OCI-LY1 (cell line): ENCODE results near the gene NPIPB4.
"Not testable (repeated sequence)": the region's sequence is repeated elsewhere in the genome, so short reads cannot be mapped to it uniquely, and the experiment has no call there.

ENCODE experiments used
- H2AFZ ChIP-seq: fragments of 200-600 bp; sonication (generic), shearing (Covaris generic); 2 replicates; pipeline ENCODE4 v1.6.0; 2014; ENCODE audit warnings: antibody characterized with exemption, mild to moderate bottlenecking, low read length
- H3F3A ChIP-seq: fragments of 200-600 bp; sonication (generic), shearing (Covaris generic); 2 replicates; pipeline ENCODE4 v1.6.0; 2014; ENCODE audit warnings: mild to moderate bottlenecking, antibody characterized with exemption, low read length, moderate library complexity; ENCODE audit not compliant: insufficient read depth
- H3K27ac ChIP-seq: fragments of 200-600 bp; sonication (generic); 2 replicates; pipeline ENCODE4 v1.5.1; 2014; ENCODE audit warnings: low read length, mixed run types, mild to moderate bottlenecking, low read depth; ENCODE audit not compliant: poor library complexity, severe bottlenecking
- H3K27me3 ChIP-seq: fragments of 200-600 bp; sonication (generic); 2 replicates; pipeline ENCODE4 v1.6.0; 2014; ENCODE audit warnings: antibody characterized with exemption, mild to moderate bottlenecking, low read length, moderate library complexity; ENCODE audit not compliant: insufficient read depth
- H3K36me3 ChIP-seq: fragments of 200-600 bp; sonication (generic); 2 replicates; pipeline ENCODE4 v1.6.1; 2014; ENCODE audit warnings: mild to moderate bottlenecking, antibody characterized with exemption, low read length, moderate library complexity, mixed read lengths; ENCODE audit not compliant: insufficient read depth
- H3K4me1 ChIP-seq: fragments of 200-600 bp; sonication (generic); 2 replicates; pipeline ENCODE4 v1.5.1; 2014; ENCODE audit warnings: mild to moderate bottlenecking, low read length, moderate library complexity; ENCODE audit not compliant: insufficient read depth, severe bottlenecking
- H3K4me2 ChIP-seq: fragments of 200-600 bp; sonication (generic), shearing (Covaris generic); 2 replicates; pipeline ENCODE4 v1.6.1; 2014; ENCODE audit warnings: low read length
- H3K4me3 ChIP-seq: fragments of 200-600 bp; sonication (generic); 2 replicates; pipeline ENCODE4 v1.5.1; 2014; ENCODE audit warnings: low read length, low read depth, mild to moderate bottlenecking, mixed read lengths; ENCODE audit not compliant: poor library complexity, severe bottlenecking
- H3K79me2 ChIP-seq: fragments of 200-600 bp; shearing (Covaris generic); 2 replicates; pipeline ENCODE4 v1.6.1; 2016; ENCODE audit warnings: mixed run types, low read length, mixed read lengths; ENCODE audit not compliant: insufficient read depth
- H3K9ac ChIP-seq: fragments of 200-600 bp; sonication (generic), shearing (Covaris generic); 2 replicates; pipeline ENCODE4 v1.6.1; 2014; ENCODE audit warnings: mild to moderate bottlenecking, low read length, mixed read lengths
- H3K9me2 ChIP-seq: fragments of 200-600 bp; sonication (generic), shearing (Covaris generic); 2 replicates; pipeline ENCODE4 v1.6.1; 2014; ENCODE audit warnings: low read depth, mild to moderate bottlenecking, low read length, mixed read lengths
- H3K9me3 ChIP-seq: fragments of 200-600 bp; shearing (Covaris generic); 2 replicates; pipeline ENCODE4 v1.6.1; 2014; ENCODE audit warnings: low read length, mixed read lengths
- H4K20me1 ChIP-seq: fragments of 200-600 bp; sonication (generic), shearing (Covaris generic); 2 replicates; pipeline ENCODE4 v1.6.0; 2016; ENCODE audit warnings: mild to moderate bottlenecking, low read length; ENCODE audit not compliant: insufficient read depth

NPIPB4 gene

GRCh38 chr16:21857656-21858055 lies at the start of gene NPIPB4:
Gene NPIPB4 (minus strand): TSS chr16:21857756. CDS start chr16:21857378, 378 bp downstream.
- not testable (repeated sequence) for H3K4me1 ChIP-seq

GRCh38 chr16:21898998-21899397 lies 41.4 kb upstream of the NPIPB4 start:
- H2AFZ ChIP-seq, H4K20me1 ChIP-seq, H3K27me3 ChIP-seq: not testable (repeated sequence)

More at GRCh38 chr16:21857656-21858055, at the start of gene NPIPB4:
- not testable (repeated sequence) for H3K36me3 ChIP-seq, H3K79me2 ChIP-seq, H3K27me3 ChIP-seq, H3K9ac ChIP-seq, H3K4me2 ChIP-seq, H3K9me2 ChIP-seq, H4K20me1 ChIP-seq, H3K4me3 ChIP-seq, H3F3A ChIP-seq, H2AFZ ChIP-seq, H3K9me3 ChIP-seq, H3K27ac ChIP-seq

DNA sequence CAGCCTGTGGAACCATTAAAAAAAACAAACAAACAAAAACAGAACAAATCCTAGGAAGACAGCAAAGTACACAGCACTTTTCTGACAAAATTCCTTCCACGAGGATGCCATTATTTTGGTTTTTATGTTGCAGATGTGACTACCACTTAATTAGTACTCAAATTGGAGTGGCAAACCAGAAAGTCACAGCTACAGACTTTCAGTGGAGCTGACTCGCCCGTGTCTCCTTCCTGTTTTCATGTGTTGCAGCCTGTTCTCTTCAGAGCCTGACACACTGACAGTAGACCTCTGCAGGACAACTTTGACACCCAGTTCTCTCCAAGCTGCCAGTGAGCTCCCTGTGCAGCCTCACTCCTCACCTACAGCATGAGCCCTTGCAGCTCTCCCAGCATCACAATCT lies 24.4 kb upstream of the NPIPB4 start:
- H3K9ac ChIP-seq, H3K9me3 ChIP-seq, H3K4me1 ChIP-seq, H3F3A ChIP-seq, H2AFZ ChIP-seq, H3K79me2 ChIP-seq, H3K27me3 ChIP-seq, H4K20me1 ChIP-seq, H3K4me3 ChIP-seq, H3K9me2 ChIP-seq, H3K4me2 ChIP-seq, H3K36me3 ChIP-seq: not testable (repeated sequence)
- peak overlapping the region; percentile 40 for H3K27ac ChIP-seq

More at GRCh38 chr16:21898998-21899397, 41.4 kb upstream of the NPIPB4 start:
- not testable (repeated sequence) for H3K9ac ChIP-seq, H3K36me3 ChIP-seq, H3K4me2 ChIP-seq, H3K9me2 ChIP-seq, H3K9me3 ChIP-seq, H3K4me3 ChIP-seq, H3F3A ChIP-seq, H3K79me2 ChIP-seq, H3K4me1 ChIP-seq
- H3K27ac ChIP-seq: peak overlapping the region; percentile 63

GRCh38 chr16:21837186-21837585 lies 20.4 kb downstream of the NPIPB4 start:
- not testable (repeated sequence) for H3K9me3 ChIP-seq, H3K4me3 ChIP-seq, H2AFZ ChIP-seq, H3K36me3 ChIP-seq, H4K20me1 ChIP-seq, H3K27ac ChIP-seq, H3K9ac ChIP-seq, H3K79me2 ChIP-seq, H3K4me2 ChIP-seq, H3F3A ChIP-seq, H3K9me2 ChIP-seq, H3K27me3 ChIP-seq, H3K4me1 ChIP-seq

GRCh38 chr16:21836334-21836733 lies 21.2 kb downstream of the NPIPB4 start:
- not testable (repeated sequence) for H3K9me3 ChIP-seq, H3K9me2 ChIP-seq, H3K79me2 ChIP-seq, H3K36me3 ChIP-seq, H3K27ac ChIP-seq, H3K27me3 ChIP-seq, H3F3A ChIP-seq, H4K20me1 ChIP-seq, H3K4me2 ChIP-seq, H2AFZ ChIP-seq, H3K4me1 ChIP-seq, H3K9ac ChIP-seq
- H3K4me3 ChIP-seq: peak overlapping the region; percentile 37

GRCh38 chr16:21835747-21836146 lies 21.8 kb downstream of the NPIPB4 start:
- not testable (repeated sequence) for H3K9me2 ChIP-seq, H3K27me3 ChIP-seq, H3K79me2 ChIP-seq, H3K4me1 ChIP-seq, H3F3A ChIP-seq, H3K9ac ChIP-seq, H3K36me3 ChIP-seq, H4K20me1 ChIP-seq, H3K9me3 ChIP-seq, H2AFZ ChIP-seq
- Histone ChIP-seq H3K4me3 (peak overlapping the region; percentile 50), H3K4me2 (peak overlapping the region; percentile 41; the same call in 1 of the 2 replicates), H3K27ac (peak overlapping the region; percentile 72)

DNA sequence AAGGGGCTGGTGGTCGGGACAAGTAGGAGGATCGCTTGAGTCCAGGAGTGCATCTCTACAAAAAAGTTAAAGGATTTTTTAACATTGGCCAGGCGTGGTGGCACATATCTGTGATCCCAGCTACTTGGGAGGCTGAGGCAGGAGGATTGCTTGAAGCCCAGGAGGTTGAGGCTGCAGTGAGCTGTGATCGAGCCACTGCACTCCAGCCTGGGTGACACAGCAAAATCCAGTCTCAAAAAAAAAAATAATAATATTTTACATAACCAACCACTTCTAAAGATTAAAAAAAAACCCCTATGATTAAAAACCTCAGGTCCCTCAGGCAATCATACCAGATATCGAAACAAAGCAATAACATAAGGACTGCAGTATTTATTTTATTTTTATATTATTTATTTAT lies 23.3 kb downstream of the NPIPB4 start:
- H3K27me3 ChIP-seq: not testable (repeated sequence)

GRCh38 chr16:21829929-21830328 lies 27.6 kb downstream of the NPIPB4 start:
- not testable (repeated sequence) for H3K4me1 ChIP-seq, H2AFZ ChIP-seq, H4K20me1 ChIP-seq, H3K27me3 ChIP-seq, H3K9me2 ChIP-seq, H3K9ac ChIP-seq, H3K36me3 ChIP-seq, H3K4me2 ChIP-seq, H3F3A ChIP-seq, H3K4me3 ChIP-seq, H3K79me2 ChIP-seq, H3K9me3 ChIP-seq
- H3K27ac ChIP-seq: peak overlapping the region; percentile 32

More for the DNA sequence above, 23.3 kb downstream of the NPIPB4 start:
- H3K9me3 ChIP-seq, H3K36me3 ChIP-seq, H2AFZ ChIP-seq, H3F3A ChIP-seq, H3K9me2 ChIP-seq, H3K4me1 ChIP-seq, H3K79me2 ChIP-seq, H3K9ac ChIP-seq, H4K20me1 ChIP-seq, H3K4me3 ChIP-seq, H3K4me2 ChIP-seq: not testable (repeated sequence)
- peak overlapping the region; percentile 73 for H3K27ac ChIP-seq
